Activated CD4-positive, alpha-beta T cell treated with anti-CD3 and anti-CD28 coated beads, Interleukin-2, Interleukin-6, amounts not matched to agents 100 ng/mL and 50 ng/mL, durations not matched to agents 16 hours and 8 hours (primary cell): ENCODE results near the gene ULBP1.
"Not testable (repeated sequence)": the region's sequence is repeated elsewhere in the genome, so short reads cannot be mapped to it uniquely, and the experiment has no call there.

Experiments
- DNase-seq: peaks from one replicate; pipeline ENCODE4 v3.0.0-alpha.2; 2020

Gene ULBP1

DNA sequence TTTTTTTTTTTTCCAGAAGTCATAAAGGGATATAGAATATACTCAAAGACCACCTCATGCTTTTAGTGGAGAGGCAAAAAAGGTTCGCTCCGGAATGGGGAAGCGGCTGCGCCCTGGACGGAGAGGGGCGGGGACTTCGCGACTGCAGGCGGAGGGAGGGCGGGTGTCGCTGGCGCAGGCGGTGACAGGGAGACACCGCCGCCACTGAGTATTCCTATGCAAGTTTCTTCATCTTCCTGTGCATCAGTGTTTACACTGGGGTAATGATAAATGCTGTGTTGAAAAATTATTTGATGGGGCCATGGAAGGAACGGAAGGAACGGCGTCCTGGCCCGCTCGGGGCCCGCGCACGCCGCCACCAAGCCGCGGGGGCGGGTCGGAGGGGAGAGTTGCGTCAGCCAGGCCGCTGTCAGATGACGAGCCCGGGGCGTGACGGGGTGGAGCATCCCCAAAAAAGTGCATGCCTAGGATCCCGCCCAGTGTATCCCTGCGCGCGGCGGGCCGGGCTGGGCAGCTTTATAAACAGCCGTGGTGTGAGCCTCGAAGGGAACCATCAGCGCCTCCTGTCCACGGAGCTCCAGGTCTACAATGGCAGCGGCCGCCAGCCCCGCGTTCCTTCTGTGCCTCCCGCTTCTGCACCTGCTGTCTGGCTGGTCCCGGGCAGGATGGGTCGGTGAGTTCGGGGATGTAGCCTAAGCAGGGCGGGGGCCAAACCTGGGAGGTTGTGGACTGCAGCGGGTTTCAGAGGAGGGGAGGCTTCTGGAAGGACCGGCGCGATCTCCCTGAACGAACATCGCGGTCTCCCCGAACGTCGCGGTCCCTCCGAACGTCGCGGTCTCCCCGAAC, at the start of gene ULBP1:
Gene ULBP1, plus strand, starts transcription at position 482 of the 846 bp plus-strand sequence. Its CDS starts 107 bp downstream, at position 589.
- DNase-seq = peak; percentile 84

DNA sequence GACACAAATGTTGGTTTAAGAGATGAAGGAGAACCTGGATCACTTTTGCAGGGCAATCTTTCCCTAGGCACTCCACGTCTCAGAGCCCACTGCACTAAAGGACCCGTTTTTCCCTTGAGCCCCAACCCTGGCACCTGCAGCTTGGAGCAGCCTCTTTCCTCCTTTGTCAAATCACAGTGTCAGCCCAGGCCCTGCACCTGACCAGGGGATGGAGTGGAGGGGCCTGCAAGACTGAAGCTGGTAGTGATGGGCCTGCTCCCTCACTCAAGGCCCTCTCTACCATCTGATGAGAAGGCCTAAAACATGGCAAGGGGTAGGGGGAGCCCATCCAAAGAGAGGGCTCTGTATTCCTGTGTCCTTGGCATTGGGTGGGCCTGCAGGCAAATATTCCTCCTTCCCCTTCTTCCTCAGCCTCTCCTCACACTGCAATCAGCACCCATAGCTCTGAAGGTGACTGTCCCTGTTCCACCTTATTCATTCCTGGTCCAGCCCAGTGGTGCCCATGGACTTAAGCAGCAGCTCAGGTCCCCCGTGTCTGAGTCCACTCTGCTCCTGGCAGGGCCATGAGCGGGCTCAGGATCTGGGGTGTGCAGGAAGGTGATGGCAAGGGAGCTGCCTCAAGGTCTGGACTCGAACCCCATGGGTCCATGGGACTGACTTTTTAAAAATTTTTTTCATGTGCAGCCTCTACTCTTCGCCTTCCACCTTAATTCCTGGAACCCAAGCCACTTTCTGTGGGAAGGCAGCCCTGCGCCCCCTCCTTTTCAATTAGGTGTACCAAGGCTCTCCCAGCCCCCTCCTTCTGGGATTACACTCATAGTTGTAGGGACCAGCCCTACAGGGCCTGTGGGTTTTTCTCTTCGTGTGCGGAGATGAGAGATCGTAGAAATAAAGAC, 47.5 kb upstream of the ULBP1 start:
- no peak for DNase-seq

DNA sequence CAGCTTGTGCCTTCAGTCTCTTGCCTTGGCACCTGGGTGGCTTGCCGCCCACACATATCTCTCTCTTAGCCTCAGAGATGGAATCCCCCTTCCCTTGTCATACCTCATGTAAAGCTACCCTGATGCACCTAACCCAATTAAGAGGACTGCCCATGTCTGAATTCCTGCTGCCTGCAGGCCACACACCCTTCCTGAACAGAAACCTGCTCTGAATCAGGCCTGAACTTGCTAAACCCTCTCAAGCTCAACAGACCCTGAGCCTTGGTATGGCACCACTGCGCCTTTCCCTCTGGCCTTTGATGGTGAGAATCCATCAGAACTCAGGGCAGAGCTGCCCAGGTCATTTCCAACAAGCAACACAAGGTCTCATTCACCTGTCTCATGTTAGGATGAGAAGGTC, 46.1 kb upstream of the ULBP1 start:
- no peak for DNase-seq

DNA sequence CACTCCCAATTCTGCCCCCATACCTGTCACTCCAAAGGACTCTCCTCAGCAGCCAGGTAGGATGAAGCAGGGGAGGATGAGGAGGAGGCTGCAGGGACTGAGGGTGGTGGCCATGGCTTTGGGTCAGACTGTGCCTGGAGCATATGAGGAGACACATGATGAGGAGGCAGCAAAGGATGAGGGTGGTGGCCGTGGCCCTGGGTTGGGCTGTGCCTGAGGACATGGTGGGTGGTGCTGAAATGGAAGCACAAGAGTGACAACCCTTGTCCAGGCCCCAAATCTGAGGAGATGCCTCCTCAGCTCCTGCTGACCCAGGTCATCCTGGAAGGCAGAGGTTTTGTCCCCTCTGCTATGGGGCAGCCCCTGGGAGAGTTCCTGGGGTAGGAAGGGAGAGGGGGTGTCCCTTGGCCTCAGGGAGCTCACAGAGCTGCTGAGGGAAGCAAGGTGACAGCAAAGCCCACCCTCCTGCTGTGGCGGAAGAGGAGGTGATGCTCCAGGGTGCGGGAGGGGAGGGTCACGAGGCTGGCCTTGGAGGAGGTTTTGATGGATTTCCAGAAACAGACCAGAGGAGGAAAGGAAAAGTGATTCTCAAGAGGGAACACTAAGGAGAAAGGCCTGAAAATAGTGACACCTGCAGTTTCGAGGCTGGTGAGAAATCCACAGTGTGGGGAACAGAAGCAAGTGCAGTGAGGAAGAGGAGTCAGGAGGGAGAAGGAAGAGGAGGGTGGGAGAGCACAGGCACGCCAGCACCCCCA, 45.4 kb upstream of the ULBP1 start:
- no peak for DNase-seq

DNA sequence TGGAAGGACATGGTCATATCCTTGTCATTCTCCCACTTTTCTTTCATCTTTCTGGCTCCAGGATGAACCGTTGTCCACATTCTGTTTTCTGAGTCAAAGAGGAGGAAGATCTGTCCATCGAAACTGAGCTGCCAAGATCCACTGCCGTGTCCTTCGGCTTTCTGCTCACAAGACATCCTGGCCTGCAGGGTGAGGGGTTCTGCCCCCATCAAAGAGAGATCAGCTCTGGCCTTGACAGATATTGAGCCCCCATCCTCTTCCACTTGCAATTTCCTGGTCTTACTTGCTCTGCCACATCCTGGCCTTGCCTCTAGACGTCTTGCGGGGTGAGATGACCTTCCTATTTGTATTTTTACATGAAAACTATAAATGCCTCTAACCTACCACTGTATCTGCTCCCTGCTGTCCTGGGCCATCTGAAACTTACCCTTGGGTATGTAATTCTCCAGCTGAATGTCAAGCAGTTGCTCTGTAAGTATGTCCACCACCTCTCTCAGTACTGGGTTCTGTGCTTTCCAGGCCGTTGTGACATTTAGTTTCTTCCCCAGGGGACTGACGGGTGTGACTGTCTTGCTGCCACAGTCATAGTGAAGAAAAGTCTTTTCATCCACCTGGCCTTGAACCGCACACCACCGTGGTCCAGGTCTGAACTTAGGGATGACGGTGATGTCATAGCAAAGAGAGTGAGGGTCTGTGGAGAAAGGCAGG, 44.5 kb upstream of the ULBP1 start:
- DNase-seq = not testable (repeated sequence)

- no peak for DNase-seq
Observed at GRCh38 chr6:149919834-149920225, 43.9 kb upstream of the ULBP1 start.

GRCh38 chr6:149921361-149921760, 42.4 kb upstream of the ULBP1 start:
- DNase-seq = no peak

- DNase-seq = not testable (repeated sequence)
Observed at GRCh38 chr6:149922091-149922490, 41.7 kb upstream of the ULBP1 start.

- DNase-seq = peak; percentile 85
Observed at GRCh38 chr6:149922642-149923326, 41.0 kb upstream of the ULBP1 start, which contains the start of gene RAET1G. TSS of gene RAET1G (minus strand) at chr6:149923121. CDS start at chr6:149923010, 111 bp downstream.

- no peak for DNase-seq
Observed at GRCh38 chr6:149923327-149923986, 40.3 kb upstream of the ULBP1 start.

GRCh38 chr6:149924206-149924932, 39.4 kb upstream of the ULBP1 start:
- no peak for DNase-seq

DNA sequence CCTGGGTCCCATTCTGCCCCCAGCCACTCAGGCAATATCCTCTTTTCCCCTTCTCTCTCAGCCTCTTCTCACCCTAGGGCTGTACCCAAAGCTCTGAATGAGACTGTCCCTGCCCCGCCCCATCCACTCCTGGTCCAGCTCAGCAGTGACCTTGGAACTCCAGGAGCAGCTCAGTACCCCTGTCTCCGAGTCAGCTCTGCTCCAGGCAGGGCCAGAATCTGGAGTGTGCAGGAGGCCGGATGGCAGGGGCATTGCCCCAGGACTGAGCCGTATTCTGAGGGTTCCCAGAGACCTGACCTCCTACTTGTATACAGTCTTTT, 38.9 kb upstream of the ULBP1 start:
- no peak for DNase-seq

DNA sequence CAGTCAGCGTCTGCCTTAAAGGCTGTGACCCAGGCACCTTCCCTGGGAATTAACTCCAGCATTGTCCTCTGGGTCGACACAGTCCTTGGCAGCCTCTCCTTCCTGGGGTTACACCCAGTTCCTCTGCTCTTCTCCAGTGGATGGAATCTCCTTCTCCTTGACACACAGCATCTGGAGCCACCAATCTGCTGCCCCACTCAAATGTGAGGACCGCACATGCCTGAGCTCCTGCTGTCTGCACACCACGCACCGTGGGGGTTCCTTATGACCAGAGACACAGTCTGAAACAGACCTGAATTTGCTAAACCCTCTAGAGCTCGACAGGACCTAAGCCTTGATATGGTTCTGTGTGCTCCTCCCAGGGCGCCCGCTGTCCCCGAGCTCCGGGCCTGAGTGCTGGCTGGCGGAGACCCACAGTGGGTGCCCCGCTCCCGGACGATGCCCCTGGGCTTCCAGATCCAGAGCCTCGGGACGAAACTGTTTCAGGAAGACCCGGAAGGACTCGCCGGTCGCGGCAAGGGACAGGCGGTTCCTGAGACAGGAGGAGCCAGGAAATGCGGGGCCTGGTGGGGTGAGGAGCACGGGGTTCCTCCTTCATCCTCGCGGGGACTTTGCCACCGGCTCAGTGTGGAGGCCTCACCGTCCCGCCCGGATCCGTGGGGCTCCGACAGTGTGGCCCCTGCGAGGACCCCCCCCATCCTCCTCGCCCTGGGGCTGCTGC, 38.3 kb upstream of the ULBP1 start:
- DNase-seq = no peak

- peak; percentile 84 for DNase-seq
Observed at GRCh38 chr6:149925974-149926777, 37.6 kb upstream of the ULBP1 start.

DNA sequence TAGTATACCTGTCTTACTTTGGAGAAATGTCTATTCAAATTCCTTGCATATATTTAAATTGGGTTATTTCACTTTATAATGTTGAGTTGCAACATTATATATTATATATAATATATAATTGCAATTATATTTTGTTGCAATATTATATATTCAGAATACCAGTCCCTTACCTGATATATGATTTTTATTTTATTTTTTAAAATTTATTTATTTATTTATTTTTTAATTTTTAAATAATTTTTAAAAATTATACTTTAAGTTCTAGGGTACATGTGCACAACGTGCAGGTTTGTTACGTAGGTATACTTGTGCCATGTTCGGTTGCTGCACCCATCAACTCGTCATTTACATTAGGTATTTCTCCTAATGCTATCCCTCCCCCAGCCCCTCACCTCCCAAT, 36.7 kb upstream of the ULBP1 start:
- DNase-seq = not testable (repeated sequence)

GRCh38 chr6:149929422-149929821, 34.3 kb upstream of the ULBP1 start:
- DNase-seq = no peak

- DNase-seq = no peak
Observed at GRCh38 chr6:149931501-149931900, 32.2 kb upstream of the ULBP1 start.

GRCh38 chr6:149933036-149933435, 30.7 kb upstream of the ULBP1 start:
- DNase-seq = no peak

DNA sequence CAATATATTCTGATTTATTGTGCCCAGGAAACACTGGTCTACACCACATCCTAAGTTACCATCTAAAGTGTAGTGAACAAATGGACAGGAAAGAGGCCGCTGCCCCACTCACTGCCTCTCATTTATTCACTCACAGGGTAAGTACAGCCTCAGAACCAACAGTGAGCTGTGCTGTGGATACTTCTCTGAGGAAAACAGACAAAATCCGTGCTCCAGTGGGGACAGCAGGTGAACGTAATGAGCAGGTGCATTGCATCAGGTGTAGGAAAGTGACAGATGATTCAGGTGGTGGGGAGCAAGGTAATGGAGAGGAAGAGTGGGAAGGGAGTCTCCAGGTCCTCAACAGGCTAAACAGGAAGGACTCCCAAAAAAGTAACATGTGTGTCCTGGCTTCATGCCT, 30.3 kb upstream of the ULBP1 start:
- DNase-seq = no peak
